GM19351 (cell line): ENCODE data around the gene ZMYND8.
A peak's percentile ranks its signal among the peaks of the same experiment; 100 is the strongest.
"Not testable (repeated sequence)": the region's sequence is repeated elsewhere in the genome, so short reads cannot be mapped to it uniquely, and the experiment has no call there.

Experiments
- ATAC-seq: cut with Tn5 transposase; IDR thresholded peaks from one replicate; pipeline ENCODE4 v1.9.1; 2021; ENCODE audit warnings: mild to moderate bottlenecking, moderate library complexity; ENCODE audit not compliant: unreplicated experiment

The ZMYND8 gene

GRCh38 chr20:47211036-47211435 lies 145.5 kb downstream of the ZMYND8 start:
- no peak for ATAC-seq

GRCh38 chr20:47210470-47210869 lies 146.0 kb downstream of the ZMYND8 start:
- ATAC-seq, result no peak

GRCh38 chr20:47209982-47210381 lies 146.5 kb downstream of the ZMYND8 start:
- no peak for ATAC-seq

GRCh38 chr20:47208534-47209174 lies 147.8 kb downstream of the ZMYND8 start:
- ATAC-seq, result no peak

GRCh38 chr20:47206962-47207641 lies 149.4 kb downstream of the ZMYND8 start:
- no peak for ATAC-seq

- not testable (repeated sequence) for ATAC-seq
Measured at GRCh38 chr20:47206552-47206951, 149.9 kb downstream of the ZMYND8 start.

- ATAC-seq, result no peak
Measured at GRCh38 chr20:47205577-47206123, 150.8 kb downstream of the ZMYND8 start.

- ATAC-seq, result not testable (repeated sequence)
Measured at GRCh38 chr20:47204850-47205122, 151.7 kb downstream of the ZMYND8 start.

DNA sequence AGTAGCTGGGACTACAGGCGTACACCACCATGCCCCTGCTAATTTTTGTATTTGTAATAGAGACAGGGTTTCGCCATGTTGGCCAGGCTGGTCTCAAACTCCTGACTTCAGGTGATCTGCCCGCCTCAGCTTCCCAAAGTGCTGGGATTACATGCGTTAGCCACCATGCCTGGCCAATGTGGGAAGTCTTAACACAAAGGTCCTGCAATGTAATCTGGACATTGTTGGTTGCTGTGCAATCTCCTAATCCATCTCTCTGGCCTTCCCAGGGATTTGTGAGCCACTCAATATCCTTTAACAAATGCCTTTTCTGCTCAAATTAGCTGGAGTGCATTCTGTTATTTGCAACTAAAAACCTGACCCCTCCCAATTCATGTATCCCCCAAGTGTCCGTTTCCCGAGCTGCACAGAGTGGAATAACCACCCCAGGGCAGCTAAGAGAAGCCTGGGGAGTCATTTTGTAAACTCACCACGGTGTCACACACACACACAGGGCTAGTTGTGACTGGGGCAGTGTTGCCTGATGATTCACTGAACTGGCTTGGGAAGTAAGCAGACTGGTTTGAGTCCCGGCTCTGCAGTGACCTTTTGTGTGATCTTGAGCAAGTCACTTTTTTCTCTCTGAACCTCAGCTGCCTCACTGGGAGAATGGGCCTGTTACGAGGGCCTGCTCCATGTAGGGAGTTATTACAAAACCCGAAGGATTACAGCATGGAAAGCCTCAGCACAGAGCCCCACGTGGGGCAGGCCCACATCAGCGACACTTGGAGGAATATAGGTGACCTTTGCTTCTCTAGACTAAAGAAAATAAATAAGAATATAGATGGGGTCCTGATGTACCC lies 152.3 kb downstream of the ZMYND8 start:
- no peak for ATAC-seq

- no peak for ATAC-seq
Measured at GRCh38 chr20:47202733-47203667, 153.5 kb downstream of the ZMYND8 start.

GRCh38 chr20:47201074-47201730 lies 155.3 kb downstream of the ZMYND8 start:
- no peak for ATAC-seq

- no peak for ATAC-seq
Measured at GRCh38 chr20:47198996-47199552, 157.4 kb downstream of the ZMYND8 start.

- ATAC-seq, result peak; percentile 48
Measured at GRCh38 chr20:47198254-47198671, 158.2 kb downstream of the ZMYND8 start.

- no peak for ATAC-seq
Measured at GRCh38 chr20:47196091-47197081, 160.1 kb downstream of the ZMYND8 start.

DNA sequence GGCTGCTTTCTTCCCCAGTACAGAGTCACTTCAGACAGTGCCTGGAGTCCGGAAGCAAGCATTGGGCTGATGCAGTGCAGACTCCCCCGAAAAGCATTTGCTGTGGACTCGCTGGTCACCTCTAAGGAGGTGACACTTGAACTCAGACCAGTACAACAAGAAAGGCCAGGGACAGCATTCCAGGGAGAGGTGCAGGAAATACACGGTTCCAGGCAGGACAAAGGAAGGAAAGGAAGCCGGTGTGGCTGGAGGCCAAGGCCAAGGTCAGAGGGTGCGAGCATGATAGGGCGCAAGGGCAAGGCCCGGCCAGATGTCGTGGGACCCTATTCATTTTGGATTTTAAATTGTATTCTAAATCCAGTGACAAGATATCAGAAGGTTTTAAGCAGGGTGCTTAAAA lies 160.9 kb downstream of the ZMYND8 start:
- ATAC-seq, result no peak

GRCh38 chr20:47191956-47192355 lies 164.5 kb downstream of the ZMYND8 start:
- no peak for ATAC-seq

- ATAC-seq, result no peak
Measured at GRCh38 chr20:47191074-47191673, 165.3 kb downstream of the ZMYND8 start.

DNA sequence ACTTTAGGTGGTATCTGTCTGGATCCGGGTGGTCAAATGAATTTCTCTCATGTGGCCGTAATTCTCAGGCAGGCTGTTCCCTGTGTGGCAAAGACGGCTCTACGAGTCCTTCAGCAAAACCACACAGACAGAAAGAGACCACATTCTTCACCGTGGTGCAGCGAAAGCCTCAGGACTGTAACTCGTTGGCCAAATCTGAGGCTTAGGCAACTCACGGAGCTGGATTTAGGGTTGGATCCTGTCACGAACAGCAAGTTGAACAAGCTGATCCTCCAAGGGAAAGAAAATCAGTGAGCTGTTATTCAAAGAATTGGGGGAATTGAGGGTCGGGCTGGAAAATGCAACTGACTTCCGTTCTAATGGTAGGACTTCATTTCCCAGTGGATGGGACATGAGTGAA lies 167.4 kb downstream of the ZMYND8 start:
- ATAC-seq, result no peak
